ENCODE results near the gene IMMP2L. TPM values are rescaled to one million over a fixed set of nuclear protein-coding genes. Genes with fewer than 3 reads are reported as not detected.

Gene IMMP2L
- total and polyA plus RNA-seq, 2 of the 4 experiments (the other 2 are of a cell fraction), result 5.8 to 9.3 TPM

DNA sequence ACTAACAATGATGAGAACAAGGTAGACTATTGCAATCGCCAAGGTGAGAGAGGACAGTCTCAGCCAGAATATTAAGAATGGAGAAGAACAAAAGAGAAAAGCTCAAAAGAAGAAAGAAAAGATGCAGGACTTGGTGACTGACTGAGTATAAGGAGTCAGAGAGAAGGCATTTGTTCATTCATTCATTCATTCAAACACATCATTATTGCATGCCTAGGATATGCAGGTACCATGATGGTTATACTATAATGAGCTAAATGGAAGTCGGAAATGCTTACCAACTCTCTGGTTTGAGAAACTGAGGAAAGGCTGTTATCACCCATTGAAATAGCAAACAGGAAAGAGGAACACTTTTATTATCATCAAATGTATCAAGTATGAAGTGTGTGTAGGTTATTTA, 180.7 kb downstream of the IMMP2L start:
- H2AFZ ChIP-seq (replicated peaks; ENCODE audit: low read length, poor library complexity), result no peak overlapping the region
- H2BK20ac ChIP-seq (ENCODE audit: low read depth, low read length), result no peak overlapping the region
- no peaks in the 10 kb centered on the region for H3K9me1 ChIP-seq (ENCODE audit: insufficient read depth, low read length)
- no peak overlapping the region for H3K56ac ChIP-seq (ENCODE audit: extremely low read depth, insufficient read depth, low read length)
- ATAC-seq (ENCODE audit: low read depth), result no peak
- no peak for DNase-seq
- no peak overlapping the region for H2AK9ac ChIP-seq (replicated peaks; ENCODE audit: low read depth, low read length, poor library complexity)
- H3K4ac ChIP-seq (ENCODE audit: low read depth, low read length), result no peak overlapping the region
- H4K5ac ChIP-seq (ENCODE audit: low read depth, low read length), result no peak overlapping the region
- no peak overlapping the region for H3K27ac ChIP-seq (ENCODE audit: insufficient read depth, low read length)
- H3K27me3 ChIP-seq (ENCODE audit: control insufficient read depth, insufficient read depth, low read length), result no peaks in the 10 kb centered on the region
- no peaks in the 10 kb centered on the region for H3K9me3 ChIP-seq (ENCODE audit: control insufficient read depth, insufficient read depth, low read length)
- H3K36me3 ChIP-seq (ENCODE audit: control insufficient read depth, insufficient read depth, low read length), result no peaks in the 10 kb centered on the region
- no peak overlapping the region for H4K91ac ChIP-seq (ENCODE audit: insufficient read depth, low read depth, low read length)
- no CpG with 5 or more reads among the region's 2 CpGs for WGBS, 2 experiments (ENCODE audit: extremely low coverage in 2 of 2, insufficient read length in 1 of 2)
- no peak overlapping the region for H2BK120ac ChIP-seq (ENCODE audit: low read depth, low read length)
- no peak overlapping the region for H3K14ac ChIP-seq (replicated peaks; ENCODE audit: low read depth, low read length)
- no peak overlapping the region for H3K18ac ChIP-seq (ENCODE audit: low read depth, low read length)
- peaks cover 3% of the 10 kb centered on the region for H3K4me1 ChIP-seq (ENCODE audit: control insufficient read depth, insufficient read depth, low read length)
- intact Hi-C loops (cut with micrococcal nuclease) (no loop called here), dilution Hi-C loops (cut with HindIII; ENCODE audit: low sequenced_read_pairs, unreplicated experiment) (no loop called here), in situ Hi-C loops (cut with MboI; ENCODE audit: low sequenced_read_pairs) (no loop called here)
- H4K20me1 ChIP-seq (ENCODE audit: insufficient read depth, low read length), result no peaks in the 10 kb centered on the region
- H3K9ac ChIP-seq (ENCODE audit: low read depth, low read length), result no peak overlapping the region
- H2BK15ac ChIP-seq (ENCODE audit: low read depth, low read length), result no peak overlapping the region
- ChIA-PET CTCF (no interaction called here), POLR2A (ENCODE audit: unreplicated experiment) (no interaction called here)
- no peak overlapping the region for H3K23ac ChIP-seq (ENCODE audit: low read depth, low read length)
- H2BK5ac ChIP-seq (ENCODE audit: low read depth, low read length, poor library complexity, severe bottlenecking), result no peak overlapping the region
- H3K4me2 ChIP-seq (ENCODE audit: low read depth, low read length), result no peak overlapping the region
- no peak for TF ChIP-seq RFX5 (IDR thresholded peaks at IDR 0.05; ENCODE audit: low read depth, low read length)
- TF ChIP-seq SMC3 (IDR thresholded peaks at IDR 0.05; ENCODE audit: low read depth, low read length), result no peak
- TF ChIP-seq MAFK (IDR thresholded peaks at IDR 0.05; ENCODE audit: low read depth, low read length), result no peak
- TF ChIP-seq RCOR1 (IDR thresholded peaks at IDR 0.05; ENCODE audit: insufficient replicate concordance, low read length), result no peak
- TF ChIP-seq, protein P1, sequence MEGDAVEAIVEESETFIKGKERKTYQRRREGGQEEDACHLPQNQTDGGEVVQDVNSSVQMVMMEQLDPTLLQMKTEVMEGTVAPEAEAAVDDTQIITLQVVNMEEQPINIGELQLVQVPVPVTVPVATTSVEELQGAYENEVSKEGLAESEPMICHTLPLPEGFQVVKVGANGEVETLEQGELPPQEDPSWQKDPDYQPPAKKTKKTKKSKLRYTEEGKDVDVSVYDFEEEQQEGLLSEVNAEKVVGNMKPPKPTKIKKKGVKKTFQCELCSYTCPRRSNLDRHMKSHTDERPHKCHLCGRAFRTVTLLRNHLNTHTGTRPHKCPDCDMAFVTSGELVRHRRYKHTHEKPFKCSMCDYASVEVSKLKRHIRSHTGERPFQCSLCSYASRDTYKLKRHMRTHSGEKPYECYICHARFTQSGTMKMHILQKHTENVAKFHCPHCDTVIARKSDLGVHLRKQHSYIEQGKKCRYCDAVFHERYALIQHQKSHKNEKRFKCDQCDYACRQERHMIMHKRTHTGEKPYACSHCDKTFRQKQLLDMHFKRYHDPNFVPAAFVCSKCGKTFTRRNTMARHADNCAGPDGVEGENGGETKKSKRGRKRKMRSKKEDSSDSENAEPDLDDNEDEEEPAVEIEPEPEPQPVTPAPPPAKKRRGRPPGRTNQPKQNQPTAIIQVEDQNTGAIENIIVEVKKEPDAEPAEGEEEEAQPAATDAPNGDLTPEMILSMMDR (conservative IDR thresholded peaks at IDR 0.05; ENCODE audit: low read depth, low read length), result no peak
- TF ChIP-seq NFE2L2 (IDR thresholded peaks at IDR 0.05; ENCODE audit: low read depth, low read length), result no peak
- TF ChIP-seq RAD21 (IDR thresholded peaks at IDR 0.05; ENCODE audit: low read length), result no peak
- H3K79me1 ChIP-seq (ENCODE audit: low read depth in 1 of 2, low read length in 2 of 2), result no peaks in the 10 kb centered on the region
- BruUV-seq (replicated peaks), result no TSS peak
- H2AK5ac ChIP-seq (ENCODE audit: low read depth, low read length), result no peak overlapping the region
- H3K4me3 ChIP-seq (ENCODE audit: insufficient read depth, low read depth, low read length), result no peak overlapping the region
- no peak overlapping the region for H4K8ac ChIP-seq (ENCODE audit: low read depth in 2 of 2, low read length in 2 of 2)
